ENCODE measurements around the gene MTTP.

DNA sequence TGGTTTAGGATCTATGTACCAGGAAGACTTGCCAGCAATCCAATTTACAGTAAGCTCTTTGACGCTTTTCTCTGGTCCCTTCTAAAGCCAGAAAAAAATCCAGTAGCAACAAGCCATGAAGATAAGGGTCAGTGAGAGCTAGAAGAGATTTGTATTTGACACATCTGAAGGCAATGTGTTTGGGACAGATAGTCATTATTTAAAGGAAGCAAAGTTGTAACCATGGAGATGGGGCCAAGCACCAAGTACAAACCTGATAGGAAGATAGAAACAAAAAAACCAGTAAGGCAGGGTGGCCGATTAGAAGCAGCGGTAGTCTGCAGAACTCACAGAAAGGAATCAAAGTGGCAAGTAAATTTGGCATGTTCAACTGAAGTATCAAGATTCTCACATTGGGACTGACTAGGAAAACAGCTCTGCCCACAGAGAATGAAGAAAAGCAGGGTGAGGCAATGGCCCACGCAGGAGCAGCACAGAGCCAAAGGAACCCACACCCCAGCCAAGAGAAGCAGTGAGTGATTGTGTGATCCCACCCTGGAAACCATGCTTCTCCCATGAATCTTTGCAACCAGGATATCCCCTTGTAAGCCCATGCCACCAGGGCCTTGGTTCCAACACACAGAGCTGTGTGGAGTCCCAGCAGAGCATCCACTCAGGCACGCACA, 95.9 kb downstream of the MTTP start:
- TF ChIP-seq, protein P1, sequence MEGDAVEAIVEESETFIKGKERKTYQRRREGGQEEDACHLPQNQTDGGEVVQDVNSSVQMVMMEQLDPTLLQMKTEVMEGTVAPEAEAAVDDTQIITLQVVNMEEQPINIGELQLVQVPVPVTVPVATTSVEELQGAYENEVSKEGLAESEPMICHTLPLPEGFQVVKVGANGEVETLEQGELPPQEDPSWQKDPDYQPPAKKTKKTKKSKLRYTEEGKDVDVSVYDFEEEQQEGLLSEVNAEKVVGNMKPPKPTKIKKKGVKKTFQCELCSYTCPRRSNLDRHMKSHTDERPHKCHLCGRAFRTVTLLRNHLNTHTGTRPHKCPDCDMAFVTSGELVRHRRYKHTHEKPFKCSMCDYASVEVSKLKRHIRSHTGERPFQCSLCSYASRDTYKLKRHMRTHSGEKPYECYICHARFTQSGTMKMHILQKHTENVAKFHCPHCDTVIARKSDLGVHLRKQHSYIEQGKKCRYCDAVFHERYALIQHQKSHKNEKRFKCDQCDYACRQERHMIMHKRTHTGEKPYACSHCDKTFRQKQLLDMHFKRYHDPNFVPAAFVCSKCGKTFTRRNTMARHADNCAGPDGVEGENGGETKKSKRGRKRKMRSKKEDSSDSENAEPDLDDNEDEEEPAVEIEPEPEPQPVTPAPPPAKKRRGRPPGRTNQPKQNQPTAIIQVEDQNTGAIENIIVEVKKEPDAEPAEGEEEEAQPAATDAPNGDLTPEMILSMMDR (IDR thresholded peaks at IDR 0.05), result no peak
- TF ChIP-seq POLR2A (IDR thresholded peaks at IDR 0.05), result no peak

Data from heart left ventricle (tissue), 13 donors.